GM19328 (cell line): ENCODE measurements around the gene CEP63.
"Not testable (repeated sequence)": the region's sequence is repeated elsewhere in the genome, so short reads cannot be mapped to it uniquely, and the experiment has no call there.

ENCODE experiments used
- ATAC-seq: cut with Tn5 transposase; IDR thresholded peaks from one replicate; pipeline ENCODE4 v1.9.1; 2021; ENCODE audit warnings: mild to moderate bottlenecking, moderate library complexity; ENCODE audit not compliant: unreplicated experiment

CEP63 gene

GRCh38 chr3:134505485-134505884, 19.6 kb downstream of the CEP63 start:
- ATAC-seq: no peak

GRCh38 chr3:134511500-134511899, 25.6 kb downstream of the CEP63 start:
- ATAC-seq: no peak

GRCh38 chr3:134516905-134517304, 31.0 kb downstream of the CEP63 start:
- no peak for ATAC-seq

GRCh38 chr3:134517791-134518190, 31.9 kb downstream of the CEP63 start:
- ATAC-seq: no peak

- ATAC-seq: no peak
Observed at GRCh38 chr3:134522541-134522940, 36.7 kb downstream of the CEP63 start.

GRCh38 chr3:134525293-134525692, 39.4 kb downstream of the CEP63 start:
- no peak for ATAC-seq

GRCh38 chr3:134526319-134526718, 40.5 kb downstream of the CEP63 start:
- no peak for ATAC-seq

- no peak for ATAC-seq
Observed at GRCh38 chr3:134527037-134527436, 41.2 kb downstream of the CEP63 start.

- ATAC-seq: no peak
Observed at GRCh38 chr3:134527538-134528186, 41.8 kb downstream of the CEP63 start.

- ATAC-seq: no peak
Observed at GRCh38 chr3:134533493-134533892, 47.6 kb downstream of the CEP63 start.

GRCh38 chr3:134535186-134535970, 49.5 kb downstream of the CEP63 start:
- ATAC-seq: no peak

GRCh38 chr3:134536781-134537180, 50.9 kb downstream of the CEP63 start:
- ATAC-seq: no peak

GRCh38 chr3:134542287-134542958, 56.6 kb downstream of the CEP63 start:
- no peak for ATAC-seq

- no peak for ATAC-seq
Observed at GRCh38 chr3:134543113-134543512, 57.3 kb downstream of the CEP63 start.

- no peak for ATAC-seq
Observed at GRCh38 chr3:134544316-134544715, 58.5 kb downstream of the CEP63 start.

- ATAC-seq: not testable (repeated sequence)
Observed at GRCh38 chr3:134544783-134545182, 58.9 kb downstream of the CEP63 start.

- ATAC-seq: no peak
Observed at GRCh38 chr3:134545818-134546217, 60.0 kb downstream of the CEP63 start.

GRCh38 chr3:134552784-134553183, 66.9 kb downstream of the CEP63 start:
- ATAC-seq: no peak

GRCh38 chr3:134559591-134559990, 73.7 kb downstream of the CEP63 start:
- no peak for ATAC-seq

- ATAC-seq: no peak
Observed at GRCh38 chr3:134562055-134562454, 76.2 kb downstream of the CEP63 start.

- no peak for ATAC-seq
Observed at GRCh38 chr3:134563601-134564000, 77.7 kb downstream of the CEP63 start.

- no peak for ATAC-seq
Observed at GRCh38 chr3:134564991-134565390, 79.1 kb downstream of the CEP63 start.
